ENCODE data around the gene FCN3. TPM values are rescaled to one million over a fixed set of nuclear protein-coding genes. Genes with fewer than 3 reads are reported as not detected.

The FCN3 gene
- total and polyA plus RNA-seq, 9 of the 15 experiments (the other 6 are each of a cell fraction or from before 2014, with no cell fraction given) = 0.49 TPM; not detected in 8

- TF ChIP-seq CBFB (CRISPR knock-in tag; IDR thresholded peaks at IDR 0.05) = no peak
- TF ChIP-seq PHF20 (IDR thresholded peaks at IDR 0.05; ENCODE audit: partially characterized antibody) = no peak
- no peak for TF ChIP-seq ZNF217 (CRISPR knock-in tag; IDR thresholded peaks at IDR 0.05)
- no peak for TF ChIP-seq FOXM1 (IDR thresholded peaks at IDR 0.05; ENCODE audit: low read depth)
- TF ChIP-seq FOXM1 (CRISPR knock-in tag; IDR thresholded peaks at IDR 0.05; ENCODE audit: low read depth) = no peak
- TF ChIP-seq NR1H2 (CRISPR knock-in tag; IDR thresholded peaks at IDR 0.05) = no peak
- no peak for TF ChIP-seq PTBP1 (IDR thresholded peaks at IDR 0.05; ENCODE audit: low read depth, low read length)
- TF ChIP-seq ZNF644 (tag; IDR thresholded peaks at IDR 0.05; ENCODE audit: low read depth) = no peak
- no peak for TF ChIP-seq SRSF3 (IDR thresholded peaks at IDR 0.05; ENCODE audit: insufficient read depth, low read length)
- no peak for TF ChIP-seq CEBPZ (IDR thresholded peaks at IDR 0.05; ENCODE audit: borderline replicate concordance, low read depth, low read length)
- no peak for TF ChIP-seq PTTG1 (tag; IDR thresholded peaks at IDR 0.05; ENCODE audit: low read depth)
- TF ChIP-seq CHCHD3 (CRISPR knock-in tag; IDR thresholded peaks at IDR 0.05) = no peak
- no peak for TF ChIP-seq FOXP4 (CRISPR knock-in tag; IDR thresholded peaks at IDR 0.05; ENCODE audit: borderline replicate concordance)
- TF ChIP-seq FOXO4 (CRISPR knock-in tag; IDR thresholded peaks at IDR 0.05) = no peak
- no peak for TF ChIP-seq ZNF280B (CRISPR knock-in tag; IDR thresholded peaks at IDR 0.05)
- TF ChIP-seq SMARCC2 (IDR thresholded peaks at IDR 0.05; ENCODE audit: low read depth) = no peak
- TF ChIP-seq KDM5B (IDR thresholded peaks at IDR 0.05; ENCODE audit: insufficient replicate concordance, low read depth, low read length) = peak; percentile 63
- no peak for TF ChIP-seq HMBOX1 (IDR thresholded peaks at IDR 0.05)
These were observed 32.9 kb downstream of the FCN3 start, which contains the start of gene SYTL1 (continued) for GRCh38 chr1:27341525-27342252.
